HPDE6-E6E7 (cell line): ENCODE data around the gene RLBP1.

Experiments
- DNase-seq: peaks from one replicate; pipeline ENCODE4 v3.0.0; 2011; ENCODE audit warnings: missing footprints; ENCODE audit errors: extremely low spot score

Gene RLBP1

GRCh38 chr15:89206908-89207331 lies 14.5 kb downstream of the RLBP1 start:
- peak; percentile 83 for DNase-seq

- DNase-seq, result no peak
These were observed 15.3 kb downstream of the RLBP1 start for GRCh38 chr15:89205991-89206585.

- no peak for DNase-seq
These were observed 17.6 kb downstream of the RLBP1 start for GRCh38 chr15:89203705-89204273.

- no peak for DNase-seq
These were observed 19.8 kb downstream of the RLBP1 start for GRCh38 chr15:89201465-89202005.

GRCh38 chr15:89200182-89200581 lies 21.2 kb downstream of the RLBP1 start:
- DNase-seq, result no peak

GRCh38 chr15:89199746-89200145 lies 21.6 kb downstream of the RLBP1 start:
- DNase-seq, result no peak

- DNase-seq, result no peak
These were observed 22.4 kb downstream of the RLBP1 start for GRCh38 chr15:89198934-89199333.

- no peak for DNase-seq
These were observed 23.2 kb downstream of the RLBP1 start for GRCh38 chr15:89198196-89198595.

GRCh38 chr15:89197503-89197971 lies 23.8 kb downstream of the RLBP1 start:
- DNase-seq, result peak; percentile 74

GRCh38 chr15:89196994-89197393 lies 24.4 kb downstream of the RLBP1 start:
- DNase-seq, result peak; percentile 17

GRCh38 chr15:89196241-89196640 lies 25.1 kb downstream of the RLBP1 start:
- DNase-seq, result no peak

- DNase-seq, result no peak
These were observed 25.5 kb downstream of the RLBP1 start for GRCh38 chr15:89195836-89196235.

- no peak for DNase-seq
These were observed 26.8 kb downstream of the RLBP1 start for GRCh38 chr15:89194608-89195007.

GRCh38 chr15:89192766-89193165 lies 28.6 kb downstream of the RLBP1 start:
- DNase-seq, result no peak

- DNase-seq, result no peak
These were observed 29.2 kb downstream of the RLBP1 start for GRCh38 chr15:89192136-89192535.

GRCh38 chr15:89187986-89188514 lies 33.3 kb downstream of the RLBP1 start:
- DNase-seq, result no peak

- DNase-seq, result no peak
These were observed 33.9 kb downstream of the RLBP1 start for GRCh38 chr15:89187301-89187985.

- DNase-seq, result no peak
These were observed 34.6 kb downstream of the RLBP1 start for GRCh38 chr15:89186803-89187202.

GRCh38 chr15:89184886-89185526 lies 36.4 kb downstream of the RLBP1 start:
- no peak for DNase-seq

- no peak for DNase-seq
These were observed 37.0 kb downstream of the RLBP1 start for GRCh38 chr15:89184357-89184756.

GRCh38 chr15:89179966-89180875 lies 41.2 kb downstream of the RLBP1 start:
- no peak for DNase-seq
